Measurements from ENCODE around the gene KHDC3L. TPM values are rescaled to one million over a fixed set of nuclear protein-coding genes. Genes with fewer than 3 reads are reported as not detected.

Gene KHDC3L
- total RNA-seq, 1 experiment from 2014 or later: 0.22 TPM

GRCh38 chr6:73388800-73389512, 26.5 kb downstream of the KHDC3L start:
- no CpG with 5 or more reads among the region's 38 CpGs for WGBS (ENCODE audit: extremely low coverage, insufficient read length, low lambda C conversion rate)
- H3K4me3 Mint-ChIP-seq: peak overlapping the region; percentile 75 to 79
- peak overlapping the region; percentile 24 for H2AFZ ChIP-seq (ENCODE audit: low read length)

More at GRCh38 chr6:73388800-73389512, 26.5 kb downstream of the KHDC3L start:
- H3K27me3 Mint-ChIP-seq (ENCODE audit: low read depth): peaks cover 3% of the 10 kb centered on the region
- no peak overlapping the region for H2BK15ac ChIP-seq (ENCODE audit: low read depth, low read length)
- H3K36me3 Mint-ChIP-seq (ENCODE audit: insufficient read depth in 1 of 3, low read depth in 3 of 3): no peaks in the 10 kb centered on the region
- no peaks in the 10 kb centered on the region; a peak in 2 of 5 replicates for H3K9me3 Mint-ChIP-seq
- no peaks in the 10 kb centered on the region for H3K4me1 ChIP-seq (ENCODE audit: insufficient read depth, low read length)
- H3K23ac ChIP-seq (ENCODE audit: insufficient read length, low read depth, low read length): no peak overlapping the region
- H2BK120ac ChIP-seq (ENCODE audit: low read depth, low read length, poor library complexity, severe bottlenecking): no peak overlapping the region
- H3K18ac ChIP-seq (ENCODE audit: insufficient read length, low read depth, low read length): peak overlapping the region; percentile 44
- H2BK5ac ChIP-seq (ENCODE audit: insufficient read length, low read length): no peak overlapping the region
- peak; percentile 86 for TF ChIP-seq CTCF (conservative IDR thresholded peaks at IDR 0.05)
- no peak overlapping the region for H3K56ac ChIP-seq (ENCODE audit: insufficient read length, low read depth, low read length)
- DNase-seq: peak; percentile 86
- H3K14ac ChIP-seq (ENCODE audit: insufficient read depth, low read length): peak overlapping the region; percentile 62
- no peak overlapping the region for H4K91ac ChIP-seq (ENCODE audit: insufficient read length, low read depth, low read length)
- H3T11ph ChIP-seq (ENCODE audit: low read length): no peak overlapping the region
- H3K27me3 ChIP-seq (ENCODE audit: insufficient read depth, low read length): no peaks in the 10 kb centered on the region
- H4K5ac ChIP-seq (ENCODE audit: insufficient read length, low read depth, low read length): no peak overlapping the region
- H2BK20ac ChIP-seq (ENCODE audit: low read depth, low read length, poor library complexity, severe bottlenecking): no peak overlapping the region
- peaks cover 7% of the 10 kb centered on the region for H3K23me2 ChIP-seq (ENCODE audit: insufficient read length, low read depth, low read length, poor library complexity, severe bottlenecking)
- H3K79me2 ChIP-seq (ENCODE audit: insufficient read depth, low read length): no peaks in the 10 kb centered on the region
- no peak overlapping the region for H2BK12ac ChIP-seq (ENCODE audit: insufficient read length, low read depth, low read length)
- H3K9me3 ChIP-seq (ENCODE audit: control insufficient read depth, low read depth, low read length): no peaks in the 10 kb centered on the region
- peak overlapping the region; percentile 61 to 87 (median 85); a peak in 6 of 7 replicates for H3K27ac Mint-ChIP-seq
- peak overlapping the region; percentile 62 for H3K4me2 ChIP-seq (ENCODE audit: insufficient read depth, insufficient read length, low read length)
- H2AK5ac ChIP-seq (ENCODE audit: insufficient read length, low read length): no peak overlapping the region
- H3K9ac ChIP-seq (ENCODE audit: extremely low read depth, insufficient read length, low read length): peak overlapping the region; percentile 8
- no peaks in the 10 kb centered on the region for H4K20me1 ChIP-seq (ENCODE audit: control insufficient read depth, insufficient read depth, insufficient read length)
- no peaks in the 10 kb centered on the region for H3K79me1 ChIP-seq (ENCODE audit: insufficient read depth, low read depth, low read length, poor library complexity, severe bottlenecking)
- peaks cover 14 to 16% of the 10 kb centered on the region in 2 experiments for H3K4me1 Mint-ChIP-seq
- H3K27ac ChIP-seq (ENCODE audit: insufficient read length, low read depth, low read length): no peak overlapping the region
- H4K8ac ChIP-seq (replicated peaks; ENCODE audit: insufficient read length, low read depth, low read length): no peak overlapping the region
- H3K4ac ChIP-seq (ENCODE audit: low read depth, low read length): no peak overlapping the region
